Stimulated activated CD8-positive, alpha-beta memory T cell treated with anti-CD3 and anti-CD28 coated beads, Interleukin-4, amount 100 ng/mL, for 4 hours (primary cell): ENCODE results near the gene TMEM131.
"Not testable (repeated sequence)": the region's sequence is repeated elsewhere in the genome, so short reads cannot be mapped to it uniquely, and the experiment has no call there.

Experiments
- DNase-seq, 2 donors: peaks; one replicate each; pipeline ENCODE4 v3.0.0-alpha.2; 2020; ENCODE audit warnings: low read depth in 2 of 2, low spot score in 1 of 2

Gene TMEM131

GRCh38 chr2:97869722-97870346 is 125.9 kb downstream of the TMEM131 start:
- no peak for DNase-seq

GRCh38 chr2:97868986-97869721 is 126.6 kb downstream of the TMEM131 start:
- no peak for DNase-seq

GRCh38 chr2:97863829-97864228 is 131.9 kb downstream of the TMEM131 start:
- no peak for DNase-seq

- DNase-seq = no peak
These were observed 134.6 kb downstream of the TMEM131 start for GRCh38 chr2:97861177-97861576.

- DNase-seq = no peak
These were observed 137.3 kb downstream of the TMEM131 start for GRCh38 chr2:97858442-97858841.

GRCh38 chr2:97857553-97857952 is 138.2 kb downstream of the TMEM131 start:
- DNase-seq = no peak

- DNase-seq = not testable (repeated sequence)
These were observed 142.7 kb downstream of the TMEM131 start for GRCh38 chr2:97853057-97853456.

GRCh38 chr2:97851172-97851571 is 144.6 kb downstream of the TMEM131 start:
- no peak for DNase-seq

- no peak for DNase-seq
These were observed 145.7 kb downstream of the TMEM131 start for GRCh38 chr2:97849881-97850528.

- DNase-seq = no peak
These were observed 147.4 kb downstream of the TMEM131 start for GRCh38 chr2:97848306-97848705.

GRCh38 chr2:97846716-97847115 is 149.0 kb downstream of the TMEM131 start:
- DNase-seq = not testable (repeated sequence)

GRCh38 chr2:97845818-97846217 is 149.9 kb downstream of the TMEM131 start:
- DNase-seq = no peak

GRCh38 chr2:97845133-97845532 is 150.6 kb downstream of the TMEM131 start:
- no peak for DNase-seq

- DNase-seq = no peak
These were observed 151.4 kb downstream of the TMEM131 start for GRCh38 chr2:97844311-97844859.

- no peak for DNase-seq
These were observed 155.6 kb downstream of the TMEM131 start for GRCh38 chr2:97840198-97840597.

- no peak for DNase-seq
These were observed 161.1 kb downstream of the TMEM131 start for GRCh38 chr2:97834610-97835009.

GRCh38 chr2:97831121-97831520 is 164.6 kb downstream of the TMEM131 start:
- no peak for DNase-seq

GRCh38 chr2:97829255-97829654 is 166.5 kb downstream of the TMEM131 start:
- DNase-seq = not testable (repeated sequence)

- not testable (repeated sequence) for DNase-seq
These were observed 168.7 kb downstream of the TMEM131 start for GRCh38 chr2:97827013-97827412.

GRCh38 chr2:97826266-97826847 is 169.4 kb downstream of the TMEM131 start:
- DNase-seq = not testable (repeated sequence)

- DNase-seq = not testable (repeated sequence)
These were observed 171.7 kb downstream of the TMEM131 start for GRCh38 chr2:97824011-97824410.
